ENCODE results near the gene NINJ2.

Gene NINJ2

DNA sequence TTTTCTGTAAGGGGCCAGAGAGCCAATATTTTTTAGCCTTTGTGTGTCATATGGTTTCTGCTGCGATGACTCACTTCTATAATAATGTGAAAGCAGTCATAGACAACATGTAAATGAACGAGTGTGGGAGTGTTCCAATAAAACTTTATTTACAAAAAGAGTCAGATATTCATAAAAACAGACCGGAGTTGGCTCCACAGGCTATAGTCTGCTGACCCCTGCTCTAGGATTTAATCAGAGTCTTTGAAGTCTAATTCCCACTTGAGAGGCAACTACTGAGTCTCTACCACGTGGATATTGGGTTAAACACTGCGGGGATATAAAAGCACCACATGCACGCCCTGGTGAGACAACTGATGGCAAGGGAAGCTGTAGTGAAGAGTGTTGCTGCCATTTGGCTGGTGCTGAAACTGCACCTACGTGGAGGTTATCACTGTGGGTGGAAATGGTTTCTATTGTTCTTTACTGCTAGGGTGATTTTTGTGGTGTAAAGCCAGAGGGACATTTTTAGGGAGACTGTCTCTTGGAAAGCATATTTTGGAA, 3.6 kb upstream of the NINJ2 start:
- no peak overlapping the region for H3K4me3 ChIP-seq (ENCODE audit: low read depth, low read length)
- TF ChIP-seq, protein P1, sequence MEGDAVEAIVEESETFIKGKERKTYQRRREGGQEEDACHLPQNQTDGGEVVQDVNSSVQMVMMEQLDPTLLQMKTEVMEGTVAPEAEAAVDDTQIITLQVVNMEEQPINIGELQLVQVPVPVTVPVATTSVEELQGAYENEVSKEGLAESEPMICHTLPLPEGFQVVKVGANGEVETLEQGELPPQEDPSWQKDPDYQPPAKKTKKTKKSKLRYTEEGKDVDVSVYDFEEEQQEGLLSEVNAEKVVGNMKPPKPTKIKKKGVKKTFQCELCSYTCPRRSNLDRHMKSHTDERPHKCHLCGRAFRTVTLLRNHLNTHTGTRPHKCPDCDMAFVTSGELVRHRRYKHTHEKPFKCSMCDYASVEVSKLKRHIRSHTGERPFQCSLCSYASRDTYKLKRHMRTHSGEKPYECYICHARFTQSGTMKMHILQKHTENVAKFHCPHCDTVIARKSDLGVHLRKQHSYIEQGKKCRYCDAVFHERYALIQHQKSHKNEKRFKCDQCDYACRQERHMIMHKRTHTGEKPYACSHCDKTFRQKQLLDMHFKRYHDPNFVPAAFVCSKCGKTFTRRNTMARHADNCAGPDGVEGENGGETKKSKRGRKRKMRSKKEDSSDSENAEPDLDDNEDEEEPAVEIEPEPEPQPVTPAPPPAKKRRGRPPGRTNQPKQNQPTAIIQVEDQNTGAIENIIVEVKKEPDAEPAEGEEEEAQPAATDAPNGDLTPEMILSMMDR (IDR thresholded peaks at IDR 0.05; ENCODE audit: low read depth, low read length) = no peak

DNA sequence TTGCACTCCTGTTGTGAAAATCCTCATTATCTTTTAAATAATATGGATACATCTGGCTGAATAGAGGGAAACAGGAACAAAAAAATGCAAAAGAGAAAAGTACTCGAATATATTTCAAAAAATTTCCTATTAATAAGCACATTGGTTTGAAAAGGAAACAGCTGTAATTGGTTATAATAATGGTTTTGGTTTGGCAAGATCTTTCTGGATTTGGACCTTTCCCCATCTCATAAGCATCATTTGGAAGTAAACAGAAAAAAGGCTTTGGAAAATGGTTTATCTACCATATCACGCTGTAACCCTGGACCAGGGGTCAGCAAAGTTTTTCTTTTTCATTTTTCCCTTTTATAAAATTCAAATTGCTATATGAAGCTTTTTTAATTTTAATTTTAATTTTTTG, 2.8 kb upstream of the NINJ2 start:
- TF ChIP-seq, protein P1 (IDR thresholded peaks at IDR 0.05; ENCODE audit: low read depth, low read length) = no peak
- no peak overlapping the region for H3K4me3 ChIP-seq (ENCODE audit: low read depth, low read length)

DNA sequence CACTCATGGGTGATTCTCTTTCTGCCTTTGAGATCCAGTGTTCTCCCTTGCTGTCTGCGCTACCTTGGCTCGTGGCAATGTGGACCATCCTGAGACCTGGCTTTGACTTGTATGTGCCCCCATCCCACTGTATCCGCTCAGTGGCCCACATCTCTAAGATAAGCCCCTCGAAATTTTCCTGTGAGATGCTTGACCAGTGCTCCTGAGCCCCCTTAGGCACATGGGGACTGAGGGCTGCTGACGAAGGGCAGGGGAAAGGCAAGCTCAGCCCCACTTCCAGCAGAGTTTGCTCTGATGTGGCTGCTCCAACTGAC, 1.5 kb upstream of the NINJ2 start:
- TF ChIP-seq, protein P1 (IDR thresholded peaks at IDR 0.05; ENCODE audit: low read depth, low read length) = no peak

DNA sequence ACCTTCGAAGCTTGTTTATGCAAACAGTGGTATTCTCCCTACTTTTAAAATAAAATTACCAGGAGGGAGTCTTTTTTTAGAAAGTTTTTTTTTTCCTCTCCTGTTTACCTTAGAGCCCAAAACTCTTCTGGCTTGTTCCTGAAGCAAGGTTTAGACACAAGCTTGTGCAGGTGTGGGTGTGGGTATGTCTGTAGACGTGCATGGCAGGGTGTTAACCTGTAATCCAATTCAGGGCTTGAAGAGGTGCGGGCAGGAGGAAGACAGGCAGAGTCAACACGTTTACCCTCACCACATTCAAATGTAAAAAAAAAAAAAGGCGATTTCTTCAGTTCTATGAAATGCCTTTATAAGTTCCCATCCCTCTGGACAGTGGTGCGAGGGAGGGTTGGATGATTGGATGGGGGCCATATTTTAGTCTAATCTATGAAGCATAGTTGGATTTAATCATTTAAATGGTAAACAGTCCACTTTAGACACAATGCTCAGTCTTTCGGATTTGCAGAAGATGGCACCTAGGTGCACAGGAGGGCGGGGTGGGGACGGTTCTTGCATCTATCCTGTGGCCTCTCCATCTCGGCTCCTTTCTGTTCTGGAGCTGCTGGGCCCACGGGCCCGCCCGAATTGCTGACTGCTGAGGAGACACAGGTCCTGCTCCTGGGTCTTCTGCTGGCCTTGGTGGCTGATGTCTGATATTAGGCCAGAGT, 982 bp upstream of the NINJ2 start:
- no peak overlapping the region for H3K4me3 ChIP-seq (ENCODE audit: low read depth, low read length)
- TF ChIP-seq, protein P1 (IDR thresholded peaks at IDR 0.05; ENCODE audit: low read depth, low read length) = no peak

More for the DNA sequence above, 1.5 kb upstream of the NINJ2 start:
- H3K4me3 ChIP-seq (ENCODE audit: low read depth, low read length) = no peak overlapping the region

DNA sequence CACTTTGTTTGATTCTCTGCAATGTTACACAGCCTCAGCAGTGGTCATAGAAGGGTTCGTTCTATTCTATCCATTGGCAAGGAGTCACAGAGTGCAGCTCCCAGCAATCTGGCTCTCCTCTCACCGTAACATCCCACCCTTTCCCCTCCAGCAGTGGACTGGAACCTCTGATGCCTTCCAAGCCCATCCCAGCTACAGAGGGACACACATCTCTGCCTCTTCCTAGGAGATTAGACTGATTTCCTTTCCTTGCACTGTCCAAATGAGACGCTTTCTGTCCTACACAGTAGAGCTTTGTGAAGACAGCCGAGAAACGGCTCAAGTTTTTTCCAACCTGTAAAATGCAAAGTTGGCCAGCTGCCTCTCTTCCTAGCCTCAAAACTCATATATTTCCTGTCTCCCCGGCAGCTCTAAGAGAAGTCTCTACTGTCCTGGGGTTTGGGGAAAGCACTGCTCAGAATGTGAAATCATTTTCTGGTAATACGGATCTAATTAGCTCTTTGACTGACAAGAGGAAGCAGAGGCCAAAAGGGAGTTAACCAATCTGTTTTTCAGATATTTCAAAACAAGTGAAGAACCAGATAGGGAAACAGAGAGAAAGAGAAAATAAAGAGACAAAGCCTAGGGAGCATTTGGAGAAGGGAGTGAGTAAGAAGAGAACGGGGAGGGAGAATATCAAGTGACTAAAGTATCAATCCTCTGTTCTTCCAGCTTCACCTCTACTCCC, 516 bp downstream of the NINJ2 start:
- no peak overlapping the region for H3K4me3 ChIP-seq (ENCODE audit: low read depth, low read length)
- TF ChIP-seq, protein P1 (IDR thresholded peaks at IDR 0.05; ENCODE audit: low read depth, low read length) = no peak

DNA sequence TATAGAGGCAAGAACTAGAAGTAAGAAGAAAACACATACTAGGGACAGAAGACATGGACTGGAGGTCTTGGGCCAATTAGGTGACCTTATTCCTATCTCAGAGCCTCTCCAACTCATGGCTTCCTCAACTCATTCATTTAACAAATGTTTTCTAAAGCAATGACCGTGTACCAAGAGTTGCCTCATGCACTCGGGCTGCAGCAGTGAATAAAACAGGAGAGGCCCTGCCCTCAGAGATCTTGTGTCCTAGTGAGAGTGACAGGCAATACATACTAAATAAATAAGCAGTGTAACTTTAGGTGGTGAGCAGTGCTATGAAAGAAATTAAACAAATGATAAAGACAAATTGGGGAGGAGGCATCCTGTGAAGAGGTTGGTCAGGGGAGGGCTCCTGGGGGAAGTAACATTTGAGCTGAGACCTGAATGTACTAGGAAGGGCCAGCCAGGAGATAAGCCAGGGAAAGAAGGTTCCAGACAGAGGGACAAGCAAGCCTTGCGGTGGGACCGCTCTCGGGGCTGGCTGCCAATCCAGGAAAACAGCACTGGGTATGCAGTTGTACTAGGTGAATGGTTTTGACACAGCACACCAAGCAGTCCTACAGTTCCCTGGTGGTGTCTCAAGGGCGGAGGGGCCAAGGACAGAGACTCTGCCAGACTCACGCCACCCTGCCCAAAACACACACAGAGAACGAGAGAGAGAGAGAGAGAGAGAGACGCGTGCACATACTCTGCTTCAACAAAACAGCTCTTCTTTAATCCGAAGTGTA, 1.3 kb downstream of the NINJ2 start:
- H3K4me3 ChIP-seq (ENCODE audit: low read depth, low read length) = no peak overlapping the region
- TF ChIP-seq, protein P1 (IDR thresholded peaks at IDR 0.05; ENCODE audit: low read depth, low read length) = no peak
